Measurements from ENCODE around the gene RPL36A. TPM values are rescaled to one million over a fixed set of nuclear protein-coding genes. Genes with fewer than 3 reads are reported as not detected.

Gene RPL36A
- total RNA-seq (2022; extraction: Qiagen RNA extraction), result 2,465 to 3,104 TPM (median 2,471 TPM) in 5 replicates

GRCh38 chrX:101390664-101391525 is at the start of gene RPL36A:
Gene RPL36A (plus strand): TSS chrX:101391011. CDS start chrX:101391044, 33 bp downstream.

GRCh38 chrX:101348452-101349192 is 42.2 kb upstream of the RPL36A start, which contains the start of gene TIMM8A:
Gene TIMM8A (minus strand): TSS chrX:101348742. CDS start chrX:101348664, 78 bp downstream.

GRCh38 chrX:101385795-101386541 is 4.8 kb upstream of the RPL36A start, which contains the start of gene BTK:
Gene BTK (minus strand): TSS chrX:101386191. CDS start chrX:101375284, 10,907 bp downstream.

GRCh38 chrX:101407748-101408531 is 17.1 kb downstream of the RPL36A start, which contains the start of the genes GLA and HNRNPH2:
Gene GLA (minus strand): TSS chrX:101407925. CDS start chrX:101407903, 22 bp downstream.
Gene HNRNPH2 (plus strand): TSS chrX:101408222. CDS start chrX:101411989, 3,767 bp downstream.

Other genes starting within 250 kb of the RPL36A start
- 0.14 to 0.18 TPM (median 0.16 TPM) in 5 replicates for gene DRP2, start 171.2 kb upstream of the RPL36A start, total RNA-seq (2022; extraction: Qiagen RNA extraction)
- gene TAF7L, start 99.7 kb upstream of the RPL36A start, total RNA-seq (2022; extraction: Qiagen RNA extraction), result 0.08 to 0.23 TPM (median 0.10 TPM) in 5 replicates
- gene TIMM8A, start 42.3 kb upstream of the RPL36A start, total RNA-seq (2022; extraction: Qiagen RNA extraction), result 26.0 to 28.6 TPM (median 27.1 TPM) in 5 replicates
- 0.09 to 0.32 TPM (median 0.13 TPM) in 5 replicates for gene BTK, start 4.8 kb upstream of the RPL36A start, total RNA-seq (2022; extraction: Qiagen RNA extraction)
- gene GLA, start 16.9 kb downstream of the RPL36A start, total RNA-seq (2022; extraction: Qiagen RNA extraction), result 155 to 181 TPM (median 160 TPM) in 5 replicates
- 51.1 to 66.3 TPM (median 56.8 TPM) in 5 replicates for gene HNRNPH2, start 17.2 kb downstream of the RPL36A start, total RNA-seq (2022; extraction: Qiagen RNA extraction)
- gene ARMCX4, start 94.4 kb downstream of the RPL36A start, total RNA-seq (2022; extraction: Qiagen RNA extraction), result 0.36 to 0.74 TPM (median 0.71 TPM) in 5 replicates
- 0.26 to 0.57 TPM (median 0.43 TPM) in 5 replicates for gene ARMCX1, start 159.5 kb downstream of the RPL36A start, total RNA-seq (2022; extraction: Qiagen RNA extraction)
- gene ARMCX6, start 227.0 kb downstream of the RPL36A start, total RNA-seq (2022; extraction: Qiagen RNA extraction), result 45.1 to 50.0 TPM (median 47.7 TPM) in 5 replicates
- 17.9 to 25.8 TPM (median 21.0 TPM) in 5 replicates for gene ARMCX3, start 232.1 kb downstream of the RPL36A start, total RNA-seq (2022; extraction: Qiagen RNA extraction)